COLO829 (cell line): Measurements from ENCODE around the gene MRPL17.

Source experiments
- DNase-seq: peaks from one replicate; pipeline ENCODE4 v3.0.0; 2012; ENCODE audit warnings: low spot score

The MRPL17 gene

GRCh38 chr11:6632116-6633073 lies 50.7 kb downstream of the MRPL17 start:
- DNase-seq = no peak

GRCh38 chr11:6631361-6631890 lies 51.7 kb downstream of the MRPL17 start:
- no peak for DNase-seq

- DNase-seq = no peak
Observed at GRCh38 chr11:6630632-6631291, 52.4 kb downstream of the MRPL17 start.
